K562 (cell line): ENCODE data around the gene PHF21B. TPM values are rescaled to one million over a fixed set of nuclear protein-coding genes. Genes with fewer than 3 reads are reported as not detected.

Source experiments
- ATAC-seq: fragments of 200-7000 bp; cut with Tn5 transposase; 3 replicates; pipeline ENCODE4 v1.9.1; 2020; ENCODE audit warnings: moderate library complexity
- BruUV-seq: library from RNA; stranded (reverse); fragments of 400-500 nt; replicated peaks from 2 replicates; lab custom pipeline; 2021; lab: Mats Ljungman, UMichigan
- CTCF ChIA-PET: fragments of 300-600 bp; formaldehyde crosslinking; extraction: SDS; loops from one replicate; lab custom pipeline; 2021; ENCODE audit warnings: low intra/inter-chr PET ratio; lab: Yijun Ruan, JAX
- POLR2A ChIA-PET: fragments of 300-600, 350-650 bp; sonication (Branson Sonifier 250); formaldehyde crosslinking; extraction: SDS; loops from one replicate; lab custom pipeline; 2021; ENCODE audit warnings: antibody characterized with exemption, inconsistent platforms; lab: Yijun Ruan, JAX
- DNase-seq, 4 experiments: peaks; one replicate each; pipeline versions ENCODE4 v3.0.0 to v3.0.0-alpha.2; 2011 to 2018; ENCODE audit warnings: low spot score in 3 of 4, mixed read lengths in 3 of 4; ENCODE audit errors: extremely low read depth in 1 of 4
- FAIRE-seq: peaks from 2 replicates; lab custom pipeline; 2011; peaks lifted over from hg19 to GRCh38; lab: Jason Lieb, UNC
- H2AFZ ChIP-seq: 2 replicates; pipeline ENCODE4 v1.6.0; 2011; ENCODE audit warnings: low read depth, low read length, control low read depth, inconsistent platforms
- H3K27ac ChIP-seq: fragments of 200-600 bp; 3 replicates; pipeline ENCODE4 v1.8.0; 2011; ENCODE audit warnings: low read depth, mild to moderate bottlenecking, control low read depth, inconsistent platforms, low read length, moderate library complexity, mixed read lengths; ENCODE audit errors: extremely low read depth
- H3K27me3 ChIP-seq, 2 experiments: fragments of 300-600 bp in 1 of 2; 2 replicates in 1 of 2; 3 replicates in 1 of 2; pipeline versions ENCODE4 v1.6.0 to v1.8.0; 2011; ENCODE audit warnings: inconsistent platforms in 2 of 2, low read length in 2 of 2, mild to moderate bottlenecking in 1 of 2, mixed read lengths in 1 of 2, moderate library complexity in 1 of 2; ENCODE audit not compliant: control insufficient read depth in 2 of 2, insufficient read depth in 2 of 2
- H3K36me3 ChIP-seq: fragments of 300-600 bp; 3 replicates; pipeline ENCODE4 v1.8.0; 2011; ENCODE audit warnings: mild to moderate bottlenecking, low read length, inconsistent platforms; ENCODE audit not compliant: control insufficient read depth, insufficient read depth
- H3K4me1 ChIP-seq, 2 experiments: fragments of 200-600 bp in 1 of 2; replicated peaks in 1 of 2; 2 replicates in 1 of 2; 3 replicates in 1 of 2; pipeline versions ENCODE4 v1.5.1 to v1.8.0; 2011; ENCODE audit warnings: inconsistent platforms in 2 of 2, low read length in 2 of 2, mild to moderate bottlenecking in 1 of 2, mixed read lengths in 1 of 2, moderate library complexity in 1 of 2; ENCODE audit not compliant: control insufficient read depth in 2 of 2, insufficient read depth in 2 of 2
- H3K4me2 ChIP-seq: 2 replicates; pipeline ENCODE4 v1.6.1; 2011; ENCODE audit warnings: low read length, control low read depth, inconsistent platforms, mixed read lengths; ENCODE audit not compliant: insufficient read depth
- H3K4me3 ChIP-seq: fragments of 200-600 bp; sonication (generic), shearing (Covaris generic); 2 replicates; pipeline ENCODE4 v1.5.1; 2016; ENCODE audit warnings: control low read depth, inconsistent platforms
- H3K79me2 ChIP-seq: fragments of 200-600 bp; 3 replicates; pipeline ENCODE4 v1.8.0; 2011; ENCODE audit warnings: low read length, inconsistent platforms; ENCODE audit not compliant: control insufficient read depth, insufficient read depth
- H3K9ac ChIP-seq, 2 experiments: 2 replicates each; pipeline versions ENCODE4 v1.6.0 to v1.6.1; 2011; ENCODE audit warnings: low read depth in 2 of 2, low read length in 2 of 2, control low read depth in 1 of 2, inconsistent platforms in 1 of 2, mild to moderate bottlenecking in 1 of 2, mixed read lengths in 1 of 2; ENCODE audit not compliant: insufficient read depth in 1 of 2
- H3K9me1 ChIP-seq: one replicate; pipeline ENCODE4 v1.6.0; 2011; ENCODE audit warnings: inconsistent platforms, mild to moderate bottlenecking, low read length, moderate library complexity; ENCODE audit not compliant: control insufficient read depth, insufficient read depth
- H3K9me3 ChIP-seq: replicated peaks from 2 replicates; pipeline ENCODE4 v1.5.1; 2011; ENCODE audit warnings: low read depth, low read length, inconsistent platforms; ENCODE audit not compliant: control insufficient read depth, insufficient read depth
- H4K20me1 ChIP-seq: replicated peaks from 2 replicates; pipeline ENCODE4 v1.6.1; 2011; ENCODE audit warnings: low read length, inconsistent platforms, mixed read lengths; ENCODE audit not compliant: control insufficient read depth, insufficient read depth
- E2F3 ChIP-seq: fragments of 250-450 bp; sonication (Bioruptor Pico); IDR thresholded peaks from 2 replicates; pipeline ENCODE4 v1.4.0; 2020; ENCODE audit warnings: mild to moderate bottlenecking
- FOXO4 ChIP-seq: fragments of 450-650 bp; formaldehyde crosslinking; IDR thresholded peaks from 2 replicates; pipeline ENCODE4 v1.4.0; 2020; ENCODE audit warnings: mild to moderate bottlenecking, moderate library complexity
- POLR2B ChIP-seq: fragments of 450-650 bp; IDR thresholded peaks from 2 replicates; pipeline ENCODE4 v1.6.1; 2018; ENCODE audit warnings: low read depth; ENCODE audit not compliant: partially characterized antibody
- RHOXF2B ChIP-seq: fragments of 250-450 bp; sonication (Bioruptor Pico); conservative IDR thresholded peaks from 2 replicates; pipeline ENCODE4 v1.5.1; 2021
- WGBS: fragments of 100-300 bp; shearing (Covaris generic); methylation state at CpG from one replicate; pipeline ENCODE4 v1.1.6; 2016; ENCODE audit warnings: low coverage, mixed read lengths; ENCODE audit not compliant: insufficient coverage; ENCODE audit errors: missing lambda C conversion rate; 5-methylcytosine and 5-hydroxymethylcytosine counted together
- in situ Hi-C: fragments of 300-500 bp; cut with MboI; formaldehyde crosslinking; loops from 4 replicates; pipeline ENCODE4 v1.15.0; 2018; ENCODE audit warnings: inconsistent platforms, mixed read lengths
- intact Hi-C: fragments of 100-400 bp; cut with micrococcal nuclease; formaldehyde crosslinking; loops from 2 replicates; pipeline ENCODE4 v1.14.2; 2022
- polyA plus RNA-seq, 8 experiments: library from polyadenylated mRNA; depleted of rRNA in 4 of 8; stranded (reverse) in 5 of 8; unstranded in 3 of 8; fragments of >200 nt; fragmentation: Nextera tagmentation in 2 of 8; fragmentation: Illumina TruSeq in 1 of 8; extraction: Ambion mirVana in 2 of 8; extraction: Trizol in 1 of 8; gene quantifications; 2 replicates each; pipeline versions ENCODE4 v1.2.1 to v1.2.3, GENCODE V29; 2011 to 2014; ENCODE audit warnings: inconsistent platforms in 1 of 8, missing spikeins in 1 of 8
- total RNA-seq, 7 experiments: library from RNA; depleted of rRNA in 6 of 7; stranded (reverse); fragments of >200 nt in 6 of 7; fragmentation: Illumina TruSeq in 2 of 7; extraction: Trizol in 2 of 7; gene quantifications; 2 replicates each; pipeline versions ENCODE4 v1.2.1 to v1.2.3, GENCODE V29; 2011 to 2021; ENCODE audit warnings: low replicate concordance in 1 of 7
- TF ChIP-seq, protein P1 (sequence below): fragments of 450-650 bp; formaldehyde crosslinking; IDR thresholded peaks from 2 replicates; pipeline ENCODE4 v1.4.0; 2020; ENCODE audit warnings: mild to moderate bottlenecking, mixed read lengths

Gene PHF21B
- total and polyA plus RNA-seq, 9 of the 15 experiments (the other 6 are each of a cell fraction or from before 2014, with no cell fraction given) = 0.04 TPM; not detected in 8

DNA sequence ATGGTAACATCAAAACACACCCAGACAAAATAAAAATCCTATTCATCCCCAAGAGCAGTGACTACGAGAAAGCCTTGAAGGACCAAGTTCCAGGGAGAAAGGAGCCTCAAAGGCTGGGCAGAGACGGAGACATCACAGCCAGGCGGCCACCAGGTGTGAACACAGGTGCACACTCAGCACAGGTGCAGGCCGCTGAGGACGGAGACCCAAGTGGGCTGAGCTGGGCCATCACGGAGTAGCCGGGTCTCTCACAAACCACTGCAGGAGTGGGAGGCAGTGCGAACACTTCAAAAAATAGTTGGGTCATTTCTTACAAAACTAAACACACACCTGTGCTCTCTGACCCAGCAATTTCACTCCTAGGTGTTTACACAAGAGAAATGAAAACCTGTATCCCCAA lies 72.6 kb downstream of the PHF21B start:
- Histone ChIP-seq H4K20me1 (no peaks in the 10 kb centered on the region; the same call in 1 of the 2 replicates), H3K79me2 (no peaks in the 10 kb centered on the region), H3K9ac (no peak overlapping the region), H3K9me3 (no peaks in the 10 kb centered on the region), H3K36me3 (no peaks in the 10 kb centered on the region), H3K4me1 (no peaks in the 10 kb centered on the region), H3K4me2 (no peak overlapping the region), H3K9me1 (no peaks in the 10 kb centered on the region), H3K4me3 (no peak overlapping the region), H3K27me3 (peaks cover 7 to 47% of the 10 kb centered on the region in 2 experiments; a peak in 4 of 5 replicates), H2AFZ (no peak overlapping the region), H3K27ac (no peak overlapping the region)
- ATAC-seq = no peak
- TF ChIP-seq RHOXF2B (CRISPR knock-in tag) (no peak), FOXO4 (CRISPR knock-in tag) (no peak), POLR2B (no peak), E2F3 (CRISPR knock-in tag) (no peak)
- TF ChIP-seq, protein P1, sequence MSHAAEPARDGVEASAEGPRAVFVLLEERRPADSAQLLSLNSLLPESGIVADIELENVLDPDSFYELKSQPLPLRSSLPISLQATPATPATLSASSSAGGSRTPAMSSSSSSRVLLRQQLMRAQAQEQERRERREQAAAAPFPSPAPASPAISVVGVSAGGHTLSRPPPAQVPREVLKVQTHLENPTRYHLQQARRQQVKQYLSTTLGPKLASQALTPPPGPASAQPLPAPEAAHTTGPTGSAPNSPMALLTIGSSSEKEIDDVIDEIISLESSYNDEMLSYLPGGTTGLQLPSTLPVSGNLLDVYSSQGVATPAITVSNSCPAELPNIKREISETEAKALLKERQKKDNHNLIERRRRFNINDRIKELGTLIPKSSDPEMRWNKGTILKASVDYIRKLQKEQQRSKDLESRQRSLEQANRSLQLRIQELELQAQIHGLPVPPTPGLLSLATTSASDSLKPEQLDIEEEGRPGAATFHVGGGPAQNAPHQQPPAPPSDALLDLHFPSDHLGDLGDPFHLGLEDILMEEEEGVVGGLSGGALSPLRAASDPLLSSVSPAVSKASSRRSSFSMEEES (CRISPR knock-in tag) = no peak
- CTCF ChIA-PET = no interaction called here
- BruUV-seq = no TSS peak
- FAIRE-seq = no peak
- in situ Hi-C loops = no loop called here
- POLR2A ChIA-PET = no interaction called here
- no peak for DNase-seq
- intact Hi-C loops = no loop called here
- WGBS = 0% methylated on average over 7 of the region's 8 CpGs
